A549 (cell line): ENCODE measurements around the gene FUZ.

ENCODE experiments used
- CTCF ChIP-seq: fragments of >200 bp; sonication (Bioruptor Twin); formaldehyde crosslinking; IDR thresholded peaks from 3 replicates; pipeline ENCODE4 v1.5.1; 2016
- EP300 ChIP-seq, 2 experiments: fragments of >200 bp; sonication (Bioruptor Twin); formaldehyde crosslinking; IDR thresholded peaks; 2 replicates in 1 of 2; 3 replicates in 1 of 2; pipeline ENCODE4 v1.6.1; 2016 to 2017
- HMGXB4 ChIP-seq: fragments of 250-450 bp; sonication (Bioruptor Pico); IDR thresholded peaks from 2 replicates; pipeline ENCODE4 v1.5.0; 2021; ENCODE audit warnings: mild to moderate bottlenecking, moderate library complexity, borderline replicate concordance
- POLR2A ChIP-seq: IDR thresholded peaks from 2 replicates; pipeline ENCODE4 v1.6.1; 2012; ENCODE audit warnings: mild to moderate bottlenecking, low read length
- RAD21 ChIP-seq, 2 experiments: fragments of >200 bp in 1 of 2; sonication (Bioruptor Twin) in 1 of 2; formaldehyde crosslinking in 1 of 2; IDR thresholded peaks in 1 of 2; conservative IDR thresholded peaks in 1 of 2; 2 replicates in 1 of 2; 3 replicates in 1 of 2; pipeline ENCODE4 v1.6.1; 2012 to 2018; ENCODE audit warnings: inconsistent platforms in 1 of 2
- ZC3H11A ChIP-seq: fragments of 450-650 bp; IDR thresholded peaks from 2 replicates; pipeline ENCODE4 v1.6.1; 2014; ENCODE audit warnings: antibody characterized with exemption, mild to moderate bottlenecking
- TF ChIP-seq, protein P1 (sequence below): IDR thresholded peaks from 2 replicates; pipeline ENCODE4 v1.6.1; 2012
- TF ChIP-seq, protein P2 (sequence below): fragments of 150-350 bp; IDR thresholded peaks from 2 replicates; pipeline ENCODE4 v1.6.1; 2014; ENCODE audit warnings: low read depth, mild to moderate bottlenecking, low read length

DNA sequence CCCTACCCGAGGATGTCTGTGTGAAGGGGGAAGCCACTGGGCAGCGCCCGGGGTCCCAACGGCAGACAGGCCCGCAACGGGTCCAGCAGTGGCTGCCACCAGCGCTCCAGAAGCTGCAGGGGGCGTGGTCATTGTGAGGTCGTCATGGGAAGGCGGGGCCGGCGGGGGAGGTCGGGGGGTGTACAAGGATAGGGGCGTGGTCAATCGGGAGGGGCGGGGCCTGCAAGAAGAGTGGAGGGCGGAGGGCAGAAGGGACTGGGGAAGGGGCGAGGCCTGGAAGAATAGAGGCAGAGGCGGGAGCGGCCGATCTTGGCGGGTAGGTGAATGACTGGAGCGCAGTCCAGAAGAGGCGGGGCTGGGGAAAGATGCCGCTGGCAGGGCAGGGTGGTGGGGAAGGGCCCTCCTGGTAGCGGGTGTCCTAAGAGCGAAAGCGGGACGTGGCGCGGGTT lies 4.4 kb downstream of the FUZ start:
- TF ChIP-seq, protein P1, sequence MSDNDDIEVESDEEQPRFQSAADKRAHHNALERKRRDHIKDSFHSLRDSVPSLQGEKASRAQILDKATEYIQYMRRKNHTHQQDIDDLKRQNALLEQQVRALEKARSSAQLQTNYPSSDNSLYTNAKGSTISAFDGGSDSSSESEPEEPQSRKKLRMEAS: no peak
- TF ChIP-seq CTCF: no peak
- TF ChIP-seq POLR2A: no peak
- TF ChIP-seq RAD21 (conservative IDR thresholded peaks at IDR 0.05 in 1 of 2, IDR thresholded peaks at IDR 0.05 in 1 of 2): no peak
- no peak for TF ChIP-seq EP300 (IDR thresholded peaks at IDR 0.05)
- TF ChIP-seq, protein P2, sequence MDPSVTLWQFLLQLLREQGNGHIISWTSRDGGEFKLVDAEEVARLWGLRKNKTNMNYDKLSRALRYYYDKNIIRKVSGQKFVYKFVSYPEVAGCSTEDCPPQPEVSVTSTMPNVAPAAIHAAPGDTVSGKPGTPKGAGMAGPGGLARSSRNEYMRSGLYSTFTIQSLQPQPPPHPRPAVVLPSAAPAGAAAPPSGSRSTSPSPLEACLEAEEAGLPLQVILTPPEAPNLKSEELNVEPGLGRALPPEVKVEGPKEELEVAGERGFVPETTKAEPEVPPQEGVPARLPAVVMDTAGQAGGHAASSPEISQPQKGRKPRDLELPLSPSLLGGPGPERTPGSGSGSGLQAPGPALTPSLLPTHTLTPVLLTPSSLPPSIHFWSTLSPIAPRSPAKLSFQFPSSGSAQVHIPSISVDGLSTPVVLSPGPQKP: no peak
- TF ChIP-seq HMGXB4 (CRISPR knock-in tag): no peak
- TF ChIP-seq ZC3H11A: no peak; the same call in 1 of the 2 replicates
